Measurements from ENCODE around the gene MLLT3.

Gene MLLT3

GRCh38 chr9:20300430-20301115 is 321.7 kb downstream of the MLLT3 start:
- Histone ChIP-seq H3K79me2 (ENCODE audit: low read length) (no peaks in the 10 kb centered on the region), H3K36me3 (replicated peaks; ENCODE audit: low read depth, low read length) (no peaks in the 10 kb centered on the region), H3K27me3 (ENCODE audit: low read depth, low read length) (peaks cover 10% of the 10 kb centered on the region; the same call in 1 of the 2 replicates), H2AFZ (ENCODE audit: low read depth, low read length) (no peak overlapping the region), H3K9ac (ENCODE audit: low read length) (no peak overlapping the region), H3K4me3 (ENCODE audit: low read length) (no peak overlapping the region), H3K9me3 (ENCODE audit: insufficient read depth, low read length) (no peaks in the 10 kb centered on the region), H4K20me1 (ENCODE audit: insufficient read depth, low read length) (no peaks in the 10 kb centered on the region), H3K4me1 (ENCODE audit: low read length) (no peaks in the 10 kb centered on the region), H3K4me2 (ENCODE audit: low read length) (no peak overlapping the region), H3K27ac (ENCODE audit: low read length) (no peak overlapping the region)
- TF ChIP-seq EZH2phosphoT487 (IDR thresholded peaks at IDR 0.05; ENCODE audit: low read depth), result no peak
- TF ChIP-seq CTCF (IDR thresholded peaks at IDR 0.05; ENCODE audit: low read depth, low read length), result no peak

GRCh38 chr9:20297646-20298084 is 324.6 kb downstream of the MLLT3 start:
- H4K20me1 ChIP-seq (ENCODE audit: insufficient read depth, low read length), result no peaks in the 10 kb centered on the region
- no peak overlapping the region for H3K4me2 ChIP-seq (ENCODE audit: low read length)
- no peak overlapping the region for H2AFZ ChIP-seq (ENCODE audit: low read depth, low read length)
- no peaks in the 10 kb centered on the region for H3K36me3 ChIP-seq (replicated peaks; ENCODE audit: low read depth, low read length)
- H3K27me3 ChIP-seq (ENCODE audit: low read depth, low read length), result peaks cover 6% of the 10 kb centered on the region; the same call in 1 of the 2 replicates
- TF ChIP-seq CTCF (IDR thresholded peaks at IDR 0.05; ENCODE audit: low read depth, low read length) (no peak), EZH2phosphoT487 (IDR thresholded peaks at IDR 0.05; ENCODE audit: low read depth) (no peak)
- no peak overlapping the region for H3K27ac ChIP-seq (ENCODE audit: low read length)
- no peak overlapping the region for H3K4me3 ChIP-seq (ENCODE audit: low read length)
- H3K79me2 ChIP-seq (ENCODE audit: low read length), result no peaks in the 10 kb centered on the region
- H3K4me1 ChIP-seq (ENCODE audit: low read length), result no peaks in the 10 kb centered on the region
- no peak overlapping the region for H3K9ac ChIP-seq (ENCODE audit: low read length)
- no peaks in the 10 kb centered on the region for H3K9me3 ChIP-seq (ENCODE audit: insufficient read depth, low read length)

- Histone ChIP-seq H3K27me3 (ENCODE audit: low read depth, low read length) (peaks cover 4% of the 10 kb centered on the region; the same call in 1 of the 2 replicates), H3K9ac (ENCODE audit: low read length) (no peak overlapping the region), H4K20me1 (ENCODE audit: insufficient read depth, low read length) (no peaks in the 10 kb centered on the region), H3K9me3 (ENCODE audit: insufficient read depth, low read length) (no peaks in the 10 kb centered on the region), H3K4me2 (ENCODE audit: low read length) (no peak overlapping the region), H2AFZ (ENCODE audit: low read depth, low read length) (no peak overlapping the region), H3K79me2 (ENCODE audit: low read length) (no peaks in the 10 kb centered on the region), H3K4me3 (ENCODE audit: low read length) (no peak overlapping the region), H3K4me1 (ENCODE audit: low read length) (no peaks in the 10 kb centered on the region), H3K36me3 (replicated peaks; ENCODE audit: low read depth, low read length) (no peaks in the 10 kb centered on the region), H3K27ac (ENCODE audit: low read length) (no peak overlapping the region)
- TF ChIP-seq CTCF (IDR thresholded peaks at IDR 0.05; ENCODE audit: low read depth, low read length) (no peak), EZH2phosphoT487 (IDR thresholded peaks at IDR 0.05; ENCODE audit: low read depth) (no peak)
Measured at GRCh38 chr9:20295555-20295954, 326.7 kb downstream of the MLLT3 start.

- Histone ChIP-seq H2AFZ (ENCODE audit: low read depth, low read length) (no peak overlapping the region), H4K20me1 (ENCODE audit: insufficient read depth, low read length) (no peaks in the 10 kb centered on the region), H3K36me3 (replicated peaks; ENCODE audit: low read depth, low read length) (no peaks in the 10 kb centered on the region), H3K9ac (ENCODE audit: low read length) (no peak overlapping the region), H3K27ac (ENCODE audit: low read length) (no peak overlapping the region), H3K4me1 (ENCODE audit: low read length) (peaks cover 7% of the 10 kb centered on the region), H3K4me3 (ENCODE audit: low read length) (no peak overlapping the region), H3K79me2 (ENCODE audit: low read length) (no peaks in the 10 kb centered on the region), H3K9me3 (ENCODE audit: insufficient read depth, low read length) (no peaks in the 10 kb centered on the region), H3K4me2 (ENCODE audit: low read length) (no peak overlapping the region), H3K27me3 (ENCODE audit: low read depth, low read length) (peaks cover 15% of the 10 kb centered on the region; the same call in 1 of the 2 replicates)
- TF ChIP-seq CTCF (IDR thresholded peaks at IDR 0.05; ENCODE audit: low read depth, low read length), result no peak
- TF ChIP-seq EZH2phosphoT487 (IDR thresholded peaks at IDR 0.05; ENCODE audit: low read depth), result no peak
Measured at GRCh38 chr9:20294046-20294750, 328.1 kb downstream of the MLLT3 start.

Data from OCI-LY3 (cell line).